Left ventricle myocardium superior (tissue), 1 donor: ENCODE data around the gene NOP9. TPM values are rescaled to one million over a fixed set of nuclear protein-coding genes. Genes with fewer than 3 reads are reported as not detected.

Experiments used
- ATAC-seq: fragments of 200-7000 bp; cut with Tn5 transposase; one replicate; pipeline ENCODE4 v1.9.1; 2020; ENCODE audit warnings: mild to moderate bottlenecking, moderate library complexity
- DNase-seq: peaks from one replicate; pipeline ENCODE4 v3.0.0-alpha.2; 2020
- intact Hi-C: fragments of 100-400 bp; cut with micrococcal nuclease; formaldehyde crosslinking; loops from one replicate; pipeline ENCODE4 v1.11.0; 2022
- total RNA-seq: library from RNA; stranded (reverse); fragmentation: NEBNext Ultra II Directional; extraction: Animal tissue kit (Norgen Biotek cat#: 25700); gene quantifications from one replicate; pipeline ENCODE4 v1.2.1, GENCODE V29; 2021
- donor health status: DM: no; HTN: yes; CAD: no; lungs with severe emphysema.

The NOP9 gene
- total RNA-seq, 1 donor from 2014 or later, result 25.5 TPM

DNA sequence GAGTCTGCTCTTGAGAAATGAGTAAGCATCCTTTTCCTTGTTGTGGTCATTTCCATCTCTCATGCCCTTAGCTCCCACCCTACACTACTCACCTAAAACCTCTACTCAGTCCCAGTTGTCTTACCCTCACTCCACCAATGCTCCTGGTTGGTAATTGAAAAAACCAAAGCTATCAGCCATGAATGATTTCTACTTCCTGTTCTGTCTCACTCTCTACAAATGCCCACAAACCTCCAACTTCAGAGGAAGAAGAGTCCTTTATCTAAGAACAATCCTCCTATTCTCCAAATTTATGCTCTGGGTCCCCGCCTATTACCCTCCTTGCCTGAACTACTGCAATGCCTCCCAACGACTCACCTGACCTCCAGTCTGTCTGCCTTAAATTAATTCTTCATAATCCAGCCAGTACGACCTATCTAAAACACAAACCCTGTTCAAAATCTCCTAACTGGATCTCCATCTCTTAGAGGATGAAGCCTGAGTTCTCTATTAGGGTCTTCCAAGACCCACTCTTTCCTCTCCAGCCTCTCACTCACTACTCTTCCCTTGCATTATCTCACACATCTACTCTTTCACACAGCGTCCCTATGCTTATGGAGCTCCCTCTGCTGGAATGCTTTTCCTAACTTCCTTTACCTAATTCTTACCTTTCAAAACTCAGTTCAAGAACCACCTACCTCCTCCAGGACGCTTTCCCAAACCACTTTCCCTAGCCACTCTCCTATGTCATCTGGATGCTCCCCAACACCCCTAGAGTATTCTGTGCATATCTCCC is 2.3 kb upstream of the NOP9 start:
- intact Hi-C loops, result no loop called here
- ATAC-seq (no peak), DNase-seq (no peak)

DNA sequence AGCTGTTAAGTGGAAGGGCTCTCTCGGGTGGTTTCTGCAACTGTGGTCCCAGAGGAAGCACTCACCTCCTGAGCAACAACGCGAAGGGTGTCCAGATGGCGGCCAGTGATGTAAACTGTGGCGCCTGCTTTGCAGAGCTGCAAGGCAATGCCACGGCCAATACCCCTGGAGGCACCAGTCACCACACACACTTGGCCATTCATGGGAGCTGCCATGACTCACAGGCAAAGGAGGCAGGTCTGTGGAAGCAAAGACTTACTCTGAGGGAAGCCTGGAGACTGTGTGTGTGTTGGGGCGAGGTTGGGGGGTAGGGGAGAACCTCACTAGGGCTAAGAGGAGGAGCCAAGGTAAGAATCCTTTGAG is 777 bp upstream of the NOP9 start:
- intact Hi-C loops, result no loop called here

DNA sequence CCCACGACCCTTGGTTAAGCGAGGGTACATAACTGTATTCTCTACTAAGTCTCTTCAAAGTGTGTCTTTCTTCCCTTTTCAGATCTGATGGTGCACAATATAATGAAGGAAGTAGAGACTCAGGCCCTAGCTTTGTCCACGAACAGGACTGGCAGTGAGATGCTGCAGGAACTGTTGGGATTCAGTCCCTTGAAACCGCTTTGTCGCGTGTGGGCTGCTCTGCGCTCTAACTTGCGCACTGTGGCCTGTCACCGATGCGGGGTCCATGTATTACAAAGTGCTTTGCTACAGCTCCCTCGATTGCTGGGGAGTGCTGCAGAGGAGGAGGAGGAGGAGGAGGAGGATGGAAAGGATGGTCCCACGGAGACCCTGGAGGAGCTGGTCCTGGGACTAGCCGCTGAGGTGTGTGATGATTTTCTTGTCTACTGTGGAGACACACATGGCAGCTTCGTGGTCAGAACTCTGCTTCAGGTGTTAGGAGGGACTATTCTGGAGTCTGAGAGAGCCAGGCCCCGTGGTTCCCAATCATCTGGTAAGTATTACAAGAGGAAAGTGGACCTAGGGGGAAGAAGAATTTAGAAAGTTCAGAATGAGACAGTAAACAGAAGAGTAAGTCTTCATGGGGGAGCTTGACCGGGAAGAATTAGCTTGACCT is 803 bp downstream of the NOP9 start:
- ATAC-seq (no peak), DNase-seq (no peak)
- intact Hi-C loops, result no loop called here

More for the DNA sequence above, 777 bp upstream of the NOP9 start:
- peak; percentile 4 for ATAC-seq
- DNase-seq, result no peak

DNA sequence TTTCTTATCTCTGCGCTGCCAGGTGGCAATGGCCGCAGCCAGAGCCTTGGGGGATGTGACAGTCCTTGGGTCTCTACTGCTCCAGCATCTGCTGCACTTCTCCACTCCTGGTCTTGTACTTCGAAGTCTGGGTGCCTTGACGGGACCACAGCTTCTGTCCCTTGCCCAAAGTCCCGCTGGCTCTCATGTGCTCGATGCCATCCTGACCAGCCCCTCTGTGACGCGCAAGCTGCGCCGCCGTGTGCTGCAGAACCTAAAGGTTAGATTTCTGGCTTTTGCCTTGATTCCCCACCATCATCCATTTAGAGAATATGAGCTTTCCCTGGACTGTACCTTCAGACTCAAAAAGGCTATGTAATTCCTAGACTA is 4.4 kb downstream of the NOP9 start:
- no peak for DNase-seq
- ATAC-seq, result no peak
- intact Hi-C loops, result no loop called here

DNA sequence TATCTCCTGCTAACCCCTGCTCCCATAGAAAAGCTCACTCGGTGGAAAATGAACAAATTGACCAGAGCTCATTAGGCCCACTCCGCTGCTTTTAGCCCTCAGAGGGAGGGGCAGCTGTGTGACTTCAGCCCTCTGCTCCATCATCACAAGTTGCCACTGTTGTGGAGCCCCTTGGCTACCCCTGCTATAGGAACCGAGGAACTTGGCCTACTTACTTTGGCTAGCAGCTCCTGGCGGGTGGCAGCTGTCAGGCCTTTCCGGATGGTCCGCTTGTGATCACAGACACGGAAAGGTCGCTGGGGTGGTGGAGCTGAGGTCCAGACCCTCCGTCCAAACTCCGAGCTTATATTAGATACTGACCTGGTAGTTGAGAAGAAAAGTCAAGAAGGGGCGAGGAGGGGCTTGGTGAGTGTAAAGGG is 7.5 kb downstream of the NOP9 start:
- intact Hi-C loops, result no loop called here

DNA sequence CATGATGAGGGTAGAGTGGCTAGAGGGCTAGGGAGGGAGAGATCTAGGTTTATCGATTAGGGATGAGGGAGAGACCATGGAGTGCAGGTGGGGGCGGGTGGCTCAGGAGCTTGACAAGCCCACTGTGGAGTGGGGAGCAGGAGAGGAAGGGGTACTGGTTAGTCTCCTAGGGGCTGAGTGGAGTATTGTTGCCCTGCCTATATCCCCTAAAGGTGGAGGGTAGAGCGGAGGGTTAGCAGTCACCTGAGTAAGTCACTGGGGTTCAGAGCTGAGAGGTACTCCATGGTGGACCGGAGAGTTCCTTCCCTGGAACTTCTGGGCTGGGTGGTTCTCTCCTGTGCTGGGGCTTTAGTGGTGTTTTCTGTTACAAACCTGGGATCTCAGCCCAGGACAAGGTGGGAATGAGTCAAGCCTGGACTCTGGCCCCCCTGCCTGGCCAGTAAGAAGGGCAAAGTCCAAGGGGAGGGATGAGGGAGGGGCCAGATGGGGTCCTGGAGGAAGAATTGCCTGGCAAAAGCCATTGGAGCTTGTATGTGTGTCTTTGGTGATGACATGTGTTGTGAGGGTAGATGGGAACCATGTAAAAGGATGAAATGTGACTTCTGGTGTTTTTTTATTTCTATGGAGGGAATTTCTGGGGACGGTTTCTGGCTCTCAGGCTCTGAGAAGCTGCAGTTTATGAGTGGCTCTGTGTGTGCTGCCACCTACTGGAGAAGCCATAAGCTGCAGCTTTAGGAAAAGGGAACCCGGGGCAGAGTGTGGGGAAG is 8.1 kb downstream of the NOP9 start, which contains the start of gene CIDEB:
TSS of gene CIDEB (minus strand) at position 403 of the 767 bp plus-strand sequence. CDS start at position 284, 119 bp downstream.
- intact Hi-C loops, result no loop called here
- DNase-seq (peak; percentile 55), ATAC-seq (peak; percentile 8)

More for the DNA sequence above, 7.5 kb downstream of the NOP9 start:
- no peak for ATAC-seq
- DNase-seq, result no peak

DNA sequence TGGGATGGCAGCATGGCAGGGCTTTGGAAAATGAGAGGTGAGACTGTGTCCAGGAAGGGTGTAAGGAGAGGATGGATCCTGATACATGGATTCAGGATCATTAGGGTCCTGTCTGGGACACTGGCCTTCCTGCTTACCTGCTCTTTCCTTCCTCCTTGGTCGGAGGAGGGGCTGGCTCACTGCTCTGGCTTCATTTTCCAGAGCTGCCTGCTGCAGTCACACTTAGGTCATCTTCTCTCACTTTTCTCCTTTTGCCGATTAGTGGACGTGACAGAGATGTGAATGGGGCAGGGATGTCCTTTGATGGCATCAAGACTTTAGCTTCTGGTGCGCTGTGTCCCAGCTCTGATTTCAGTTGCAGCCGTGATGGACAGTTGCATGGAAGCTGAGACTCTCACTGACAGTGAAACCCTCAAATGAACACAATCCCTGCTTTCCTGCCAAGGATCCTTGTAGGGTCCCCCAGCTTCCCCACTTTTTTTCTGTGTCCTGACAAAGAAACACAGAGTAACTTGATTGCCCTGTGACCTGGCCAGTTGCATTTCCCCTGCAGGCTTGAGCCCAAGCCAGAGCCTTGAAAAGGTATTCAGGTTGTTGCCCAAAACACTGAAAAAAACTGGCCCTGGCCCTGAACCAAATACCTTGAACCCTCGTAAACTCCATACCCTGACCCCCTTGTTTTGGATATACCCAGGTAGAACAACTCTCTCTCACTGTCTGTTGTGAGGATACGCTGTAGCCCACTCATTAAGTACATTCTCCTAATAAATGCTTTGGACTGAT is 8.9 kb downstream of the NOP9 start:
- ATAC-seq (no peak), DNase-seq (no peak)
- intact Hi-C loops, result no loop called here

DNA sequence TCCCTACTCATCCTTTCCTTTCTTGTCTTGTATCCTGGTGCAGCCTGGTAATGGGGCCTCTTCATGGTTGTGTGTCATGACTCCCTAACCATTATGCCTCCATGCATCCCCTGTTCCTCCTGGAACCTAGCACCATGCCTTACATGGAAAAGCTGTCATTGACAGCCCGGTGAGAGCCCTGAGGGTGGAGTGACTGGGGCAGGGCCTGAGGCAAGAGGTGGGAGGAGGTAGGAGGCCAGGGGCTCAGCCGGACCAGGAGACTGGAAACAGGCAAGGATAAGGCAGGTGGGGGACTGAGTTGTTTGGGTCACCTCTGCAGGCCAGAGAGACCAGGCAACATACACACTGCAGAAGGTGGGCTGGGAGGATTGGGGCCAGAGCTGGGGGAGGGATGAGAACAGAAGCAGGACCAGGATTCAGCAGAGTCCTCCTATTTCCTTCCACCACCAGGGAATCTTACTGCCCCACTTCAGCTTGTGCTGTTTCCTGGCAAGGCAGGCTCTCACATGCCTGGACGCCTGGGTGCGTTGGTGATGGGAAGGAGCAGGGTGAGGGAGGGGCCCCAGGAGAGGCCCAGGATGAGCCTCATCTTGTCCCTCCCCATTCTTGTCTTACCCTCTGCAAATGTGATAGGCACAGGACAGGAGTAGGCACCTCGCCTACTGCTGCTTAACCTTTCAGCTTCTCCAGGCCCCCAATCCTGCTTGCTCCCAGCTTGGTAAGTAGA is 10.1 kb downstream of the NOP9 start, which contains the start of gene LTB4R2:
TSS of gene LTB4R2 (plus strand) at position 603 of the 727 bp plus-strand sequence. CDS start 525 bp downstream, outside the sequence.
- intact Hi-C loops, result no loop called here
- ATAC-seq, result no peak
- no peak for DNase-seq

DNA sequence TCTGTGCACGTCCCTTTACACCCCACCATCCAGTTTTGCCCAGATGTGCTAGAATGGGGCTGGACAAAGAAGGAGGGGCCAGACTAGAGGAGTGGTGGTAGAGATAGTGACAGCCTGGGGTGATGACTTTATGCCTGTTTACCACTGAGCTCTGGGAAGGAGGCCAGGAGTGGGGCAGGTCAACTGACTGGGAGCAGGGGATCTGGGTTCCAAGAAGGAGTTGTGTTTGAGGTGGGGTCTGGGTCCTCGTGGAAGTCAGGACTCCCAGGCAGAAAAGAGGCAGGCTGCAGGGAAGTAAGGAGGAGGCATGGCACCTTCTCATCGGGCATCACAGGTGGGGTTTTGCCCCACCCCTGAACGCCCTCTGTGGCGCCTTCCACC is 10.6 kb downstream of the NOP9 start:
- intact Hi-C loops, result no loop called here
- ATAC-seq, result peak; percentile 0

DNA sequence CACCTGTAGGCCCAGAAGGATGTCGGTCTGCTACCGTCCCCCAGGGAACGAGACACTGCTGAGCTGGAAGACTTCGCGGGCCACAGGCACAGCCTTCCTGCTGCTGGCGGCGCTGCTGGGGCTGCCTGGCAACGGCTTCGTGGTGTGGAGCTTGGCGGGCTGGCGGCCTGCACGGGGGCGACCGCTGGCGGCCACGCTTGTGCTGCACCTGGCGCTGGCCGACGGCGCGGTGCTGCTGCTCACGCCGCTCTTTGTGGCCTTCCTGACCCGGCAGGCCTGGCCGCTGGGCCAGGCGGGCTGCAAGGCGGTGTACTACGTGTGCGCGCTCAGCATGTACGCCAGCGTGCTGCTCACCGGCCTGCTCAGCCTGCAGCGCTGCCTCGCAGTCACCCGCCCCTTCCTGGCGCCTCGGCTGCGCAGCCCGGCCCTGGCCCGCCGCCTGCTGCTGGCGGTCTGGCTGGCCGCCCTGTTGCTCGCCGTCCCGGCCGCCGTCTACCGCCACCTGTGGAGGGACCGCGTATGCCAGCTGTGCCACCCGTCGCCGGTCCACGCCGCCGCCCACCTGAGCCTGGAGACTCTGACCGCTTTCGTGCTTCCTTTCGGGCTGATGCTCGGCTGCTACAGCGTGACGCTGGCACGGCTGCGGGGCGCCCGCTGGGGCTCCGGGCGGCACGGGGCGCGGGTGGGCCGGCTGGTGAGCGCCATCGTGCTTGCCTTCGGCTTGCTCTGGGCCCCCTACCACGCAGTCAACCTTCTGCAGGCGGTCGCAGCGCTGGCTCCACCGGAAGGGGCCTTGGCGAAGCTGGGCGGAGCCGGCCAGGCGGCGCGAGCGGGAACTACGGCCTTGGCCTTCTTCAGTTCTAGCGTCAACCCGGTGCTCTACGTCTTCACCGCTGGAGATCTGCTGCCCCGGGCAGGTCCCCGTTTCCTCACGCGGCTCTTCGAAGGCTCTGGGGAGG is 11.3 kb downstream of the NOP9 start, which contains the start of gene LTB4R:
TSS of gene LTB4R (plus strand) at position 857 of the 959 bp plus-strand sequence. CDS start 4,150 bp downstream, outside the sequence.
- intact Hi-C loops, result no loop called here
- peak; percentile 87 for ATAC-seq
- peak; percentile 87 for DNase-seq

More for the DNA sequence above, 10.6 kb downstream of the NOP9 start:
- no peak for DNase-seq

DNA sequence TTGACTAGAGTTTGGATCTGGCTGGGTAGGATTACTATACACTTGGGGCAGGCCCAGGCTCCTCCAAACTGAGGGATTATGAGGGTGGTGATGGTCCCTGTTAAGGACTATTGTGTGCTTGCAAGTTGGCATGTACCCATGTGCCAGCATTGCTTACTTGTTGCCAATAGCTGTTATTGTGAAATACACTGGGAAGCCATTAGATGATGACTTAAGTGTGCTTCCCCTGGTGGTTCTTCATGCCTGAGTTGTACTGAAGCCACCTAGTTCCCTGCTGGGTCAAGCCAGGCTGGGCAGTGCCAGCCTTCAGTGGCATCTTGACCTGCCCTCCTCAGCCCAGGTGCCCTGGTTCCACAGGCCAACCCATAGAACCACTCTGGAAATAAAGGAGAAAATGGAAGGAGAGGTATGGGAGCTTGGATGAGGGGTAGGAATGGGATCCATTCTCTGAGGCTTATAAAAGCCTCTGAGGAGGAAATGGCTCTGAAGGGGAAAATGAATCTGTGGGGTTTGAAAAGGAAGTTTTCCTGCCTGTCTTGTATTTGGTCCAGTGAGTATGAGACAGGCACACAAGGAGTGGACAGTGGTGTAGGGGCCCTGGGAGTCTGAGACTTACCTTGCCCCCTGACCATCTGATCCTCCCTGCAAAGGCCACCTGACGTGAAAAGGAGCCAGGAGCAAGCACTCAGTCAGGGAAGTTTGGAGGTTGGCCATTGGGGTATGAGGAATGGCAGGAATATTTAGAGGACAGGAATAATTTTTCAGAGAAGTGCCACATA is 12.4 kb downstream of the NOP9 start:
- ATAC-seq (no peak), DNase-seq (no peak)
- intact Hi-C loops, result no loop called here

DNA sequence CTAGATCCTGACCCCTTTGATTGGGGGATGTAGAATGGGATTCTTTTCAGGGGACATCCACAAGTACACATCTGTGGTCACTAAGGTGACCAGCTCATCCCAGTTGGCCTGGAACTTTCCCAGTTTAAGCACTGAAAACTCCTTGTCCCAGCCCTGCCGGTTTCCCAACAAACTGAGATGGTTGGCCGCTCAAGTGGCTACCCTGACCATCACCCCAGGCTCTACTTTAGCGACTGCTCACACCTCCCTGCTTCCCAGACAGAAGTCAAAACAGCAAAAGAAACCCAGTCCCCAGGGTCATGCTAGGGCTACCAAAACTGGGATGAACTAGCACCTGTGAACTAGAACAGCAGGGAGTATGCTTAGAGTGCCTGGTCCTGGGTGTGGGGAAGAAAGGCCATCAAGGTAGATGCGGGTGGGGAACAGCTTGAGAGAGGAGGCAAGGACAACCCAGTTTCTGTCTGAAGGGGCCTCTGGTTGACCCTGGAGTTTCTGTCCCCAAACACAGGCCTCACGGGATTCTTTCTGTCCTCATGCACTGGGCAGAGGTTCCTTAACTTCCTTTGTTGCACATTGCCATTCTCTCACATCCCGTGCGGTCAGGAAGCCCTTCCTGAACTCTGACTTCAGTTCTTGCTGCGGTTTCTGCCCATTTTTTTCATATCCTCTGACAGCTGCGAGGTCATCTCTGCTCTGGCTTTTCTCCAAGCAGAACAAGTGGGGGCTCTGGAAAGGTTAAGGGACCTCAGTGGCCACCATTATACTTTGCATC is 13.3 kb downstream of the NOP9 start:
- intact Hi-C loops, result no loop called here
- DNase-seq, result no peak
- ATAC-seq, result no peak

DNA sequence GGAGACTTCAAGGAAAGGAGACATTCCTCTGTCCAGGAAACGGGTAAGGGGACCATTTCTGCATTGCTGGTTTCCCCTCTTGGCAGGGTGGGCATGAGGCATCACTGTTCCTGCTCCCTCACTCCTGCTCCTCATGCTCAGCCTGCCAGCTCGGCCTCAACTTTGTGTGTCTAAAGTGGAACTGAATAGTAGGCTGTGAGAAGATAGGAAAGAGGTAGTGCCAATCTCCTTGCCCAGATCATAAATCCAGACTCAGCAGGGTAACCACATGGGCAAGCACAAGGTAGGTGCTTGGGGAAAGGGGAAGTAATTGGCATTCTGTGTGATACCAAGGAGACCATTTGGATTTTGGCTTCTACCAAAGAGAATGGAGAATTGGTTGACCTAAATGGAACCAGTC is 14.3 kb downstream of the NOP9 start:
- intact Hi-C loops, result no loop called here

DNA sequence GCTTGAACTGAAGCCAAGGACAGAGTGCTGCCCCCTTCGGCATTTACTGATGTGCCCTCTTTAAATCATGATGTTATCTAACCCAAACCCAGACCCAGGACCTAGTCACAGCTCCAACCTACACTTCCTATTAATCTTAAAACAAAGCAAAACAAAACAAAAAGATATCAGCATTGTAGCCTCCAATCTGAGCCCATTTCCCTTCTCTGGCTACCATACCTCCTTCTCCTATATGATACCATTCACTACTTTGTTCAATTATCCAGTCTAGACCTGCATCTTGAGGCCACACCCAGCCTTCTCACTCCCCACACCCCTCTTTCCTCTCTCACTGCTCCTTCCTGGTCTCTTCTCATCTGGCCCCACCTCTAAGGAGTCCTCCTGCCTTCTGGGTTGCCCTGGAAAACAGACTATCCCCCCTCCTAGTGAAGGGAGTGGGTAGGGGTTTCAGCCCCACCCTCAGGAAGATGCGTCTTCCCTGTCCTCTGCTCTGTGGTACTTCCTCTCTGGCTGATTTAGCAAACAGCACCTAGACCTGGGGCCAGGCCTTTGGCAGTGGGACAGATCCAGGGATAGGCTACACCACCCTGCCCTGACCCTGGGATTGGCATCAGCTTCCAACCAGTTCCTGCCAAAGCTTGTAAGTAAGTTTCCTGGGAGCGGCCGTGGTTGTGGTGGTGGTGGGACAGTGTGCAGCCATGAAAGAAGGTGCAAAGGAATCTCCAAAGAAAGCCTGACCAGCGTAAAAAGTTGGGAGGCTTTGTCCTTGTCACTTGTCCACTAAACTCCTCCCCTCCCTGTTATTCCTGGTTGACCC is 14.9 kb downstream of the NOP9 start:
- no peak for DNase-seq
- intact Hi-C loops, result no loop called here
- ATAC-seq, result no peak

More for the DNA sequence above, 14.3 kb downstream of the NOP9 start:
- no peak for ATAC-seq
- DNase-seq, result no peak

DNA sequence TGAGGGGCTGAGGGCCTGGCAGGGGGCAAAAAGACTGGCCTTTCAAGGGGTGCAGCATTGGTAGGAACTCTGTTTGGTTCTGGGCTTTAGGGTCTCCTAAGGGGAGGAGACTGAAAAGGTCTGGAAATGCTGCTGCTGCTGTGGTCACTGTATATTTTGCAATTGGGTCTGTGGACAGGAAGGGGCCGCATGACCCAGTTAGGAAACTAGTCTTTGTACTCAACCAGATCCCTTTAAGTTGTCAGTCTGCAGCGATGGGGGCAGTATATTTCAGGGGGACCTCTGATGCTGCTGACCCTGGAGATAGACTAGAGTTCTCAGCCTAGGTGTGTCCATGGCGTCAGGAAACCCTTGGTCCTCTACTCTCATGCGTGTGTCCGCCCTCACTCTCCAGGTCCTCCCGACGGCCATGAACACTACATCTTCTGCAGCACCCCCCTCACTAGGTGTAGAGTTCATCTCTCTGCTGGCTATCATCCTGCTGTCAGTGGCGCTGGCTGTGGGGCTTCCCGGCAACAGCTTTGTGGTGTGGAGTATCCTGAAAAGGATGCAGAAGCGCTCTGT is 15.7 kb downstream of the NOP9 start:
- intact Hi-C loops, result no loop called here
- ATAC-seq (no peak), DNase-seq (no peak)
